NOMO-1 (cell line): ENCODE results near the gene THAP7.

ENCODE experiments used
- DNase-seq, 2 experiments: peaks; one replicate each; lab custom pipeline; 2025; ENCODE audit not compliant: unreplicated experiment in 2 of 2; lab: John Stamatoyannopoulos, UW

THAP7 gene

DNA sequence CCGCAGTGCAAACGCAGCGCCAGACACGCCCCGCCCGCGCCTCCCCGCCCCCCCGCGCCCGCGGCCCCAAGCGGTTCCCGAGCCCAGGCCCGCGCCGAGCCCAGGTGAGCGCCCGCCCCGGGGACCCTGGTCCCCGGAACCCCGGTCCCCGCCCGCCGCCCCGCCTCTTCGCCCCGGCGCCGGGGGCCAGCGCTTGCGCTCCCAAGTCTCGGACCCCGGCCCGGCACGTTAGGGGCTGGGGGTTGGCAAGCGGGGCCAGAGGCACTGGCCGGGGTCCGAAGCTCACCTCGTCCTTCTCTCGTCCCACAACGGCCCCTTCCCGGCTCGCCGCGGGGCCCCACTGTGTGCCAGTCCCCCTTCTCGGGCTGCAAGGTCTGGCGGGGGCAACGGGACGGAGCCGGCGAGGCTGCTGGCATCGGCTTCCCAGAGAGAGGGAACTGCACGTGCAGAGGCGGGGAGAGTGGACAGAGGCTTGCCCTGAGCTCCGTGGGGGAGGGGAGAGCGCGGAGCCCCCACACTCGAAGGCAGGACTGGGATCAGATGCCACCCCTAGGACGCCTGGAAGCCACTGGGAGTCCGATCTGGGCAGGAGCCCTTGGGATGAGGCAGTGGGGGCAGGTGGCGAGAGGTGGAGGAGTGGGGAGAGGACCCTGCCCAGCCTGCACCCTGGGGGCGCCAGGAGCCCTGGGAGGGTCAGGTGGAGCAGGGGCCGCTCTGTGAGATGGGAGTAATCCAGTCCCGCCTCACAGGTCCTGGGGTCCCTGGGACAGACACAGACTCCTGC lies 36.6 kb downstream of the THAP7 start:
- no peak for DNase-seq

DNA sequence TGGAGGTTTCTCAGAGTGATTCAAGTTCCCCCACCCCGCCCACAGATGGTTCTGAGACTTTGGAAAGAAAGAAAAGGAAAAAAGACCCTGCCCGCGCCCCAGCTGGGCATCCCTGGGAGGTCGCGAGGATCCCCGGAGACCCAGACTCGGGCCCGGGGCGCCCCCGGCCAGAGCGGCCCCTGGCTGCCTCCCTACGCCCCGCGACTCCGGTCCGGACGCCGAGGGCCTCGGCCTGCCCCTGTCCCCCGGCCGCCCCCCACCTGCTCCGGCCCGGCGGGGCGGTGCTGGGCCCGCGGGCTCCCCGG lies 37.2 kb downstream of the THAP7 start:
- no peak for DNase-seq

- no peak for DNase-seq
These were observed 37.7 kb downstream of the THAP7 start for GRCh38 chr22:20964090-20964798.

GRCh38 chr22:20963201-20964052 lies 38.5 kb downstream of the THAP7 start:
- no peak for DNase-seq

- no peak for DNase-seq
These were observed 39.4 kb downstream of the THAP7 start for GRCh38 chr22:20962491-20962945.

- no peak for DNase-seq
These were observed 41.3 kb downstream of the THAP7 start for GRCh38 chr22:20960609-20961008.

DNA sequence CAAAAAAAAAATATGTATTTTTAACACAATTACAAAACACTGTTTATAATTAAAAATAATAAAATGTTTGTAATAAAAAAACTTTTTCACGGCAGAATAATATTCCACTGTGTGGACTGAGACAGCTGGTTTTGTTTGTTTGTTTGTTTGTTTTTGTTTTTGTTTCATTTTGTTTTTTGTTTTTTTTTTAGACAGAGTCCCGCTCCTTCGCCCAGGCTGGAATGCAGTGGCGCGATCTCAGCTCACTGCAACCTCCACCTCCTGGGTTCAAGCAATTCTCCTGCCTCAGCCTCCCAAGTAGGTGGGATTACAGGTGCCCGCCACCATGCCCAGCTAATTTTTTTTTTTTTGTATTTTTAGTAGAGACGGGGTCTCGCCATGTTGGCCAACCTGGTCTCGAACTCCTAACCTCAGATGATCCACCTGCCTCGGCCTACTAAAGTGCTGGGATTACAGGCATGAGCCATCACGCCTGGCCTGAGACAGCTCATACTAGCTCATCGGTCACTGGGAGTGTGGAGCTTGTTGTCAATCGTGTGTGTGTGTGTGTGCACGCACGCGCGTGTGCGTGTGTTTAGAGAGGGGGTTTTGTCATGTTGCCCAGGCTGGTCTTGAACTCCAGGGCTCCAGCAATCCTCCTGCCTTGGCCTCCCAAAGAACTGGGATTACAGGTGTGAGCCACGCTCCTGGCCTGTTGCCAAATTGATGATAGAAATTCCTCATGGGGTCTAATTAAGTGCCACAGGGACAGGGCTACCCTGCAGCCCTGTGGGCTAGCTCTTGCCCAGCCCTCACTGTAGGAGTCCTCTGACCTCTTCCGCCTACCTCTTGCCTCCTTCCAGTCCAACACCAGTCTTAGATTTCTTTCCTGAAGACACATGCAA lies 42.1 kb downstream of the THAP7 start:
- no peak for DNase-seq

DNA sequence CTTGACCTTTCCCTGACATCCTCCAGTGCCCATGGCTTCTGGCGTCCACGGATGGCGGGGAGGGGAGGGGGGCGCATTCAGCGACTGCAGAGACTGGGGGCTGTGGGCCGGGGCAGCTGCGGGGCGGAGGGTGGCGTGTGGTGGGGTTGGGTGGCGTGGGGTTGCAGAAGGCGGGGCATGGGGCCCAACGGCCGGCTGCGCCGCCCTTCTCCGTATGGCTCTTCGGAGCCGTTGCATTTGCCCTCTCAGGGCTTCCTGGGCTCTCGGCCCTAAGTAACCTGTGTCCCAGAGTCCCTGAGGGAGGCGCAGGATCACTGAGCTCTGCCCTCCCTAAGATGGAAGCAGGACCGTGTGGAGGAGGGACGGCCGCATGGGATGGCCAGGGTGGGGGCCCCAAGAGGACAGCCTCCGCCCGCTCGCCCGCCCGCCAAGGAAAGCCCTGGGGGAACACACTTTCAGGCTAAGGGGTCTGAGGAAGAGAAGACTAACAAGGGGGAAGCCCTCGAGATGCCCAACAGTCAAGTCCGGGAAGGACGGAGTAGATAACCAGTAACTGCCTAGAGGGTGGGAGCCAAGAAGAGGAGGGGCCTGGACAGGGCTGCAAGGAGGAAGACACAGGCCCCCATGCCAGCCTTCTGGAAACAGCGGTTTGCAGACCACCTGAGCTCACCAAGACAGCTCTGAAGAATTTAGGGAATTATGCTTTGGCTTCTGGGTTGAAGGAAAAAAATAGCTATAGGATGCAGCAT lies 44.1 kb downstream of the THAP7 start:
- peak; percentile 46 to 58 for DNase-seq

- DNase-seq, result peak; percentile 14 to 47
These were observed 44.7 kb downstream of the THAP7 start for GRCh38 chr22:20957102-20957682.

- peak; percentile 47 to 49 for DNase-seq
These were observed 45.4 kb downstream of the THAP7 start for GRCh38 chr22:20956258-20957101.

DNA sequence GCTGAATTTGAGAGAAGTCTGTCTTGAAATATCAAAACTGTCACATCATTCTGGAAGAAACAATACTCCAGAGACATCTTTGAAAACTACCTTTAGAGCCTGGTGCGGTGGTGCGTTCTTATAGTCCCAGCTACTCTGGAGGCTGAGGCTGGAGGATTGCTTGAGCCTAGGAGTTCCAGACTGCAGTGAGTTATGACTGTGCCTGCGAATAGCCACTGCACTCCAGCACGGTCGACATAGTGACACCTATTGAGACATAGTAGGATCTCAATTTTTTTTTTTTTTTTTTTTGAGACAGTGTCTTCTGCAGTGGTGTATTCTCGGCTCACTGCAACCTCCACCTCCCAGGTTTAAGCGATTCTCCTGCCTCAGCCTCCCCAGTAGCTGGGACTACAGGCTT lies 46.4 kb downstream of the THAP7 start:
- no peak for DNase-seq

- peak in 1 of 2 experiments; percentile 12 for DNase-seq
These were observed 48.0 kb downstream of the THAP7 start for GRCh38 chr22:20953668-20954500.

GRCh38 chr22:20953342-20953608 lies 48.6 kb downstream of the THAP7 start:
- no peak for DNase-seq

DNA sequence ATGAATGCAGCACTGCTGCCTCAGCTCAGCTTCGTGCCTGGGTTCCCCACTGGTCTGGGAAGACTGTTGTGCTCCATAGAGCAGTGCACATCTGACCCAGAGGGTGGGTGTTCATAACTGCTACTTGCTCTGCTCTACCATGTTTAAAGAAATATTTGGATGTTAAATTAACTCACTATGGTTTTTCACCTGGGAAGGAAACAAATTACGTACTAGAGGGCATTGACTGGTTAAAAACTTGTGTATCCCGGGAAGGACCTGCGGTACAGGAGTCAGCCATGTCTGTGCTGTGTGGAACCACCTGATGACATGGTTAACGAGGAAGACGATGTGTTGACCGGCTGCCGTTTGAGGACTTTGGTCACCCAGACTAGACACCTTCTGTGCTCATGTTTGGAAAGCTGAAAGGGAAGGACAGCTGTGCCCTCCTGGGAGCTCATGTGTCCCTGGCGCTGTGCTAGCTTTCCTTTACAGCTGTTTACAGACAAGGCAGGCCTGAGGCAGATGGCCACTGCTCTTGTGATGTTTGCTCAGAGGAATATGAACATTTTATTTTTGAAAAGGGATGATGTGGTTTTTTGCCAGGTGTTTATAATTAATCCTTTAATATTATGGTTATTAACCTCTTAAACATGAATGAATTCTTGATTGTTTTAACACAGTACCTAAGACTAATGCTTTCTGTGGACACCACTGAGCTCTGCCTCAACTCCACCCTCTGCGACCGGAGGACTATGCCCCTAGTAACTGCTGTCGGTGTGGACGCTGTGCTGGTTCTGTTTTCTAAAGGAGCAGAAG lies 49.2 kb downstream of the THAP7 start:
- no peak for DNase-seq

- DNase-seq, result no peak
These were observed 50.0 kb downstream of the THAP7 start for GRCh38 chr22:20951932-20952380.

DNA sequence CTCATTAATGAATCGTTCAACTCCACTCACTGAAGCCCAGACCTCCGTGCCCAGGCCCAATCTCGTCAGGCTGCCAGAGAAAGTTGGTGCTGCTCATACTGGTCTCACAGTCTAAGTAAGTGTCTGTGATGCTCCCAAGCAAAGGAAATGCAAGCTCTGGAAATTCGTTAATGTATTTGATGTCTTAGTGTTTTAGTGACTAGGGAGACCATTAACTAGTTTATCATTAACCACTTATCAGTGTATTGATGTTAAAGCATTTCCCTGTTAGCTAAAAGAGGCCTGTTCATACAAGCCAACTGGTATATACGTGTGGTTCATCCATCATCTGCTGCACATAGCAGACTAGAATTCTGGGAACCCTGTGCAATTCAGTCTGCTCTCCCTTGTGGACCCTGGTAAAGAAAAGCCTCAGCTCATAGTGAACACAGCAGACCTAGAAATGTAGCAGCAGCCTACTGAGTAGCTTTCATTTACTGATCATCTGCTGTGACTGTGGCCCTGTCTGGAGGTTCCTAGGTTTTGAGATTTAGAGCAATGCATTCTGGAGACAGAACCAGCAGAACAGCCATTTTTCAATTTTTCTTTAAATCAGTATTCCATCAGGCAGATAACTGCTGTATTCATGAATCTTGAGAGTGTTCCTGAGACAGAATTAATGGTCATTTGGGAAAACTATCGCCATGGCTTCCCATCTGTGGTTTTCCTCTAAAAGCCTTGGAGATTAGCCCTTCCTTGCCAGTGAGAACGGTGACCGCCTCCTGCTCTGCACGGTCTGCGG lies 50.6 kb downstream of the THAP7 start:
- DNase-seq, result no peak
